ENCODE results near the gene THSD7B. TPM values are rescaled to one million over a fixed set of nuclear protein-coding genes. Genes with fewer than 3 reads are reported as not detected.

The THSD7B gene
- total and polyA plus RNA-seq, 2 of the 8 experiments (the other 6 are each of a cell fraction or from before 2014, with no cell fraction given) = 0.60 to 2.9 TPM

DNA sequence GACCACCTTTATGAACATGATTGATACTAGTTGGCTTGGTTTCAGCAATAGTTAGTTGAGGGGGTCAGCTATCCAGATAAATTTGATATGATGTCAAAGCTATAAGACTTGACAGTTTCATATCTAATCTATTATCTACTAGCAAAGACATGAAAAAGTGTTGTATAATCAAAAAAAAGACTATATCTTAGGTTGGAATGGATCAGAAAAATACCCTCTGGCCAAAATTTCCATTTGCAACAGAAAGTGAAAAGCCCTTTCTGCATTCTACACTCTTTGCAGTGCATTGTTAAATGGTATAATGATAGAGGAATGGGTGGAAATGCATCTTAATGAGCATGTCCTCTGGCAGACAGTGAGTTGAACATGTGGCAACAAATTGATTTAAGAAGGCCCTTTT, 242.6 kb downstream of the THSD7B start:
- no peak for TF ChIP-seq RAD21 (IDR thresholded peaks at IDR 0.05 in 1 of 2, conservative IDR thresholded peaks at IDR 0.05 in 1 of 2; ENCODE audit: low read depth in 2 of 2, low read length in 2 of 2)
- no peak for TF ChIP-seq TCF12 (IDR thresholded peaks at IDR 0.05; ENCODE audit: low read depth, low read length)
- no peak for TF ChIP-seq CREB1 (IDR thresholded peaks at IDR 0.05)
- no peak for TF ChIP-seq GABPA (IDR thresholded peaks at IDR 0.05; ENCODE audit: borderline replicate concordance, insufficient read depth, low read length)

More for the DNA sequence above, 242.6 kb downstream of the THSD7B start:
- H3K4me3 ChIP-seq (ENCODE audit: extremely low read depth in 1 of 4, insufficient read depth in 2 of 4, low read depth in 3 of 4, low read length in 4 of 4) = no peak overlapping the region
- no peak overlapping the region for H3K4me2 ChIP-seq (ENCODE audit: insufficient read depth in 1 of 2, low read depth in 2 of 2, low read length in 2 of 2)
- no peak overlapping the region for H3K9ac ChIP-seq (replicated peaks in 1 of 4; ENCODE audit: extremely low read depth in 1 of 4, low read depth in 3 of 4, low read length in 3 of 4)
- H4K20me1 ChIP-seq (replicated peaks in 1 of 2; ENCODE audit: control insufficient read depth in 1 of 2, insufficient read depth in 2 of 2, low read length in 2 of 2) = no peaks in the 10 kb centered on the region
- no peak overlapping the region for H2BK12ac ChIP-seq (ENCODE audit: low read depth, low read length)
- H2AK5ac ChIP-seq (ENCODE audit: low read depth, low read length) = no peak overlapping the region
- no peak overlapping the region for H2BK15ac ChIP-seq (ENCODE audit: low read length)
- H3K23ac ChIP-seq (ENCODE audit: insufficient read length) = no peak overlapping the region
- CTCF ChIA-PET (ENCODE audit: partially characterized antibody) = no interaction called here
- H3K79me1 ChIP-seq (ENCODE audit: low read depth, low read length) = no peaks in the 10 kb centered on the region
- no peak overlapping the region for H4K91ac ChIP-seq (replicated peaks; ENCODE audit: insufficient read length, low read length)
- no peak overlapping the region for H2BK120ac ChIP-seq (replicated peaks; ENCODE audit: low read depth, low read length)
- no peaks in the 10 kb centered on the region for H3K27me3 ChIP-seq (replicated peaks in 1 of 4; ENCODE audit: control insufficient read depth in 3 of 4, extremely low read depth in 1 of 4, insufficient read depth in 3 of 4, low read length in 3 of 4)
- no peak overlapping the region for H3K4ac ChIP-seq (replicated peaks; ENCODE audit: insufficient read length, low read depth, low read length)
- H3K23me2 ChIP-seq (ENCODE audit: low read depth, low read length) = 0 out of 2 replicates have a peak, but pooled peaks cover 1% of the 10 kb centered on the region
- H3K56ac ChIP-seq (replicated peaks; ENCODE audit: insufficient read length, low read depth, low read length) = no peak overlapping the region
- FAIRE-seq (no peak), DNase-seq (ENCODE audit: low read depth in 1 of 2, low spot score in 2 of 2) (no peak)
- no peak overlapping the region for H4K5ac ChIP-seq (ENCODE audit: insufficient read length, low read depth, low read length)
- H3K18ac ChIP-seq (ENCODE audit: extremely low read depth, low read length) = no peak overlapping the region
- H3K79me2 ChIP-seq (ENCODE audit: control insufficient read depth in 1 of 2, insufficient read depth in 2 of 2, low read length in 2 of 2) = no peaks in the 10 kb centered on the region
- H2BK20ac ChIP-seq (ENCODE audit: low read length) = no peak overlapping the region
- H3K36me3 ChIP-seq (ENCODE audit: control insufficient read depth in 2 of 4, insufficient read depth in 4 of 4, low read length in 3 of 4) = no peaks in the 10 kb centered on the region
- H3K4me1 ChIP-seq (replicated peaks in 1 of 4; ENCODE audit: control insufficient read depth in 3 of 4, insufficient read depth in 4 of 4, low read length in 3 of 4) = no peaks in the 10 kb centered on the region
- no peak overlapping the region for H4K8ac ChIP-seq (ENCODE audit: extremely low read depth, insufficient read depth, low read length)
- no peak overlapping the region for H3K27ac ChIP-seq (ENCODE audit: low read depth, low read length)
- no peak overlapping the region for H3K14ac ChIP-seq (ENCODE audit: insufficient read length)
- POLR2A ChIA-PET (ENCODE audit: partially characterized antibody) = no interaction called here
- no peak overlapping the region for H2AFZ ChIP-seq (ENCODE audit: low read length)
- no peaks in the 10 kb centered on the region for H3K9me3 ChIP-seq (ENCODE audit: insufficient read depth in 2 of 2, low read depth in 1 of 2, low read length in 1 of 2)
- no peak overlapping the region for H2BK5ac ChIP-seq (ENCODE audit: low read depth, low read length)
